ENCODE measurements around the gene RAB30. TPM values are rescaled to one million over a fixed set of nuclear protein-coding genes. Genes with fewer than 3 reads are reported as not detected.

The RAB30 gene
- total RNA-seq, 1 experiment from 2014 or later = 15.0 TPM

DNA sequence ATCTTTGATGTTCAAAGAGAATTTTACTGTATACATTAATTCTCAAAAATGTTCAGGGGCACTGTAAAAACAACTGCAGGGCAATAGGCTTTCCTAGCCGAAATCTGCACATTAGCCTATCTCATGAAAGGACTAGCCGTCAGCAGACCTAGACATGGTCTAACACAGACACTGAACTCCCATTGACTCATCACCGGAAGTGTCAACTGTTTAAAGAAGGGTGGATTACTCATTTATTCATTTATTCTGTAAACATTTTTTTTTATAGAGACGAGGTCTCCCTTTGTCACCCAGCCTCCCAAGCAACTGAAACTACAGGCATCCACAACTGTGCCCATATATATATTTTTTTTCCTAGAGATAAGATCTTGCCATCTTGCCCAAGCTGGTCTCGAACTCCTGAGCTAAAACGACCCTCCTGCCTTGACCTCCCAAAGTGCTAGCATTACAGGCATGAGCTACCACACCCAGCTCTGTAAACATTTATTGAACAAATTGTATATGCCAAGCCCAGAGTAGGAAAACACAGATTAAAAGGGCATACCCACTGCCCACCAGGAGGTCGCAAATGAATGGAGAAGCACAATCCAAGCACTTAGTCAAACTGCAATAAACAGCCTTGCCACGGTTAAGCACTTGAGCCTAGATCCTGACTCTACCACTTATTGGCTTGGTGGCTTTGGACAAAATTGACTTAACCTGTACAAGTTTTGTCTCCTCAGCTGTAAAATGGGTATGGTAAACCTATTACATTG lies 26.6 kb downstream of the RAB30 start:
- Histone ChIP-seq H3K27me3 (replicated peaks; ENCODE audit: insufficient read depth, low read depth, low read length, poor library complexity) (no peaks in the 10 kb centered on the region), H3K36me3 (ENCODE audit: insufficient read depth, low read length, poor library complexity, severe bottlenecking) (no peaks in the 10 kb centered on the region), H3K4me3 (ENCODE audit: low read depth, low read length, poor library complexity, severe bottlenecking) (no peak overlapping the region), H3K27ac (ENCODE audit: low read depth, low read length, poor library complexity, severe bottlenecking) (no peak overlapping the region), H3K4me1 (ENCODE audit: insufficient read depth, low read length, poor library complexity, severe bottlenecking) (peaks cover 13% of the 10 kb centered on the region), H3K9me3 (ENCODE audit: low read depth, low read length, poor library complexity, severe bottlenecking) (no peaks in the 10 kb centered on the region)
- DNase-seq (ENCODE audit: low spot score) = peak; percentile 72
- intact Hi-C loops (cut with micrococcal nuclease; ENCODE audit: unreplicated experiment) = no loop called here
- TF ChIP-seq EZH2 (IDR thresholded peaks at IDR 0.05; ENCODE audit: borderline replicate concordance, low read depth, low read length, poor library complexity, severe bottlenecking) = no peak
- TF ChIP-seq CTCF (conservative IDR thresholded peaks at IDR 0.05; ENCODE audit: low read depth, low read length) = no peak
- CTCF ChIA-PET = no interaction called here
- POLR2A ChIA-PET (ENCODE audit: low non-redundant PET) = no interaction called here
- BruUV-seq (replicated peaks) = no TSS peak

GRCh38 chr11:83042964-83043711 lies 28.6 kb downstream of the RAB30 start:
- CTCF ChIA-PET = no interaction called here
- intact Hi-C loops (cut with micrococcal nuclease; ENCODE audit: unreplicated experiment) = no loop called here

GRCh38 chr11:83041126-83041525 lies 30.6 kb downstream of the RAB30 start:
- POLR2A ChIA-PET (ENCODE audit: low non-redundant PET) = no interaction called here
- Histone ChIP-seq H3K27ac (ENCODE audit: low read depth, low read length, poor library complexity, severe bottlenecking) (no peak overlapping the region), H3K27me3 (replicated peaks; ENCODE audit: insufficient read depth, low read depth, low read length, poor library complexity) (no peaks in the 10 kb centered on the region), H3K9me3 (ENCODE audit: low read depth, low read length, poor library complexity, severe bottlenecking) (no peaks in the 10 kb centered on the region), H3K36me3 (ENCODE audit: insufficient read depth, low read length, poor library complexity, severe bottlenecking) (no peaks in the 10 kb centered on the region), H3K4me1 (ENCODE audit: insufficient read depth, low read length, poor library complexity, severe bottlenecking) (peaks cover 5% of the 10 kb centered on the region), H3K4me3 (ENCODE audit: low read depth, low read length, poor library complexity, severe bottlenecking) (no peak overlapping the region)
- no TSS peak for BruUV-seq (replicated peaks)
- DNase-seq (ENCODE audit: low spot score) = no peak
- intact Hi-C loops (cut with micrococcal nuclease; ENCODE audit: unreplicated experiment) = no loop called here
- no peak for TF ChIP-seq CTCF (conservative IDR thresholded peaks at IDR 0.05; ENCODE audit: low read depth, low read length)
- no peak for TF ChIP-seq EZH2 (IDR thresholded peaks at IDR 0.05; ENCODE audit: borderline replicate concordance, low read depth, low read length, poor library complexity, severe bottlenecking)
- CTCF ChIA-PET = no interaction called here

More at GRCh38 chr11:83042964-83043711, 28.6 kb downstream of the RAB30 start:
- DNase-seq (ENCODE audit: low spot score) = no peak
- Histone ChIP-seq H3K4me3 (ENCODE audit: low read depth, low read length, poor library complexity, severe bottlenecking) (no peak overlapping the region), H3K9me3 (ENCODE audit: low read depth, low read length, poor library complexity, severe bottlenecking) (no peaks in the 10 kb centered on the region), H3K27ac (ENCODE audit: low read depth, low read length, poor library complexity, severe bottlenecking) (no peak overlapping the region), H3K4me1 (ENCODE audit: insufficient read depth, low read length, poor library complexity, severe bottlenecking) (peaks cover 13% of the 10 kb centered on the region), H3K27me3 (replicated peaks; ENCODE audit: insufficient read depth, low read depth, low read length, poor library complexity) (no peaks in the 10 kb centered on the region), H3K36me3 (ENCODE audit: insufficient read depth, low read length, poor library complexity, severe bottlenecking) (no peaks in the 10 kb centered on the region)
- POLR2A ChIA-PET (ENCODE audit: low non-redundant PET) = no interaction called here
- TF ChIP-seq EZH2 (IDR thresholded peaks at IDR 0.05; ENCODE audit: borderline replicate concordance, low read depth, low read length, poor library complexity, severe bottlenecking) (no peak), CTCF (conservative IDR thresholded peaks at IDR 0.05; ENCODE audit: low read depth, low read length) (no peak)
- BruUV-seq (replicated peaks) = no TSS peak

Measured in A673 (cell line).